OCI-LY7 (cell line): Measurements from ENCODE around the gene MIER2. TPM values are rescaled to one million over a fixed set of nuclear protein-coding genes. Genes with fewer than 3 reads are reported as not detected.

Experiments
- BruUV-seq: library from RNA; stranded (reverse); fragments of 400-500 nt; replicated peaks from 2 replicates; lab custom pipeline; 2021; lab: Mats Ljungman, UMichigan
- CTCF ChIA-PET: fragments of 300-600 bp; sonication (Branson Sonifier 250); formaldehyde crosslinking; loops from one replicate; lab custom pipeline; 2022; ENCODE audit warnings: antibody characterized with exemption; ENCODE audit not compliant: unreplicated experiment; lab: Charles Lee
- POLR2A ChIA-PET: fragments of 300-600 bp; sonication (Branson Sonifier 250); formaldehyde crosslinking; loops from one replicate; lab custom pipeline; 2022; ENCODE audit warnings: antibody characterized with exemption; lab: Charles Lee
- DNase-seq: peaks from one replicate; pipeline ENCODE4 v3.0.0-alpha.2; 2015; ENCODE audit warnings: low spot score
- H2AFZ ChIP-seq: fragments of 200-600 bp; sonication (generic), shearing (Covaris generic); 2 replicates; pipeline ENCODE4 v1.6.1; 2014; ENCODE audit warnings: mild to moderate bottlenecking, antibody characterized with exemption, low read length, moderate library complexity
- H3K27ac ChIP-seq: fragments of 200-600 bp; sonication (generic); 2 replicates; pipeline ENCODE4 v1.5.1; 2014; ENCODE audit warnings: mixed run types, low read depth, mild to moderate bottlenecking, moderate library complexity, low read length, inconsistent platforms; ENCODE audit not compliant: poor library complexity, severe bottlenecking
- H3K36me3 ChIP-seq: fragments of 200-600 bp; sonication (generic); 2 replicates; pipeline ENCODE4 v1.6.1; 2014; ENCODE audit warnings: mild to moderate bottlenecking, antibody characterized with exemption, low read length, moderate library complexity, mixed read lengths; ENCODE audit not compliant: insufficient read depth
- H3K4me1 ChIP-seq: fragments of 200-600 bp; sonication (generic); 2 replicates; pipeline ENCODE4 v1.5.1; 2014; ENCODE audit warnings: mild to moderate bottlenecking, low read length; ENCODE audit not compliant: insufficient read depth, poor library complexity, severe bottlenecking
- H3K4me2 ChIP-seq: fragments of 200-600 bp; sonication (generic); 2 replicates; pipeline ENCODE4 v1.6.1; 2014; ENCODE audit warnings: mild to moderate bottlenecking, low read length
- H3K4me3 ChIP-seq: fragments of 200-600 bp; sonication (generic); 2 replicates; pipeline ENCODE4 v1.5.1; 2014; ENCODE audit warnings: mild to moderate bottlenecking, low read depth, low read length; ENCODE audit not compliant: poor library complexity, severe bottlenecking
- H3K79me2 ChIP-seq: fragments of 200-600 bp; sonication (generic); 2 replicates; pipeline ENCODE4 v1.6.1; 2016; ENCODE audit warnings: low read depth, mild to moderate bottlenecking, low read length, moderate library complexity, mixed read lengths; ENCODE audit not compliant: insufficient read depth
- H3K9me2 ChIP-seq: fragments of 200-600 bp; sonication (generic); 2 replicates; pipeline ENCODE4 v1.6.1; 2016; ENCODE audit warnings: mild to moderate bottlenecking, low read length, mixed read lengths; ENCODE audit not compliant: insufficient read depth
- H3K9me3 ChIP-seq: fragments of 200-600 bp; sonication (generic); 2 replicates; pipeline ENCODE4 v1.6.1; 2014; ENCODE audit warnings: mild to moderate bottlenecking, mixed run types, low read length, mixed read lengths
- H4K20me1 ChIP-seq: fragments of 200-600 bp; sonication (generic); 2 replicates; pipeline ENCODE4 v1.6.1; 2014; ENCODE audit warnings: mild to moderate bottlenecking, antibody characterized with exemption, low read length, moderate library complexity, mixed read lengths; ENCODE audit not compliant: insufficient read depth
- CTCF ChIP-seq: fragments of 200-600 bp; sonication (generic); conservative IDR thresholded peaks from 2 replicates; pipeline ENCODE4 v1.5.1; 2014; ENCODE audit warnings: mild to moderate bottlenecking, antibody characterized with exemption, low read length, moderate library complexity, mixed read lengths
- EZH2phosphoT487 ChIP-seq: fragments of 200-600 bp; sonication (generic); IDR thresholded peaks from 2 replicates; pipeline ENCODE4 v1.6.1; 2018; ENCODE audit warnings: low read depth, borderline replicate concordance, mild to moderate bottlenecking, mixed run types, antibody characterized with exemption, low read length, moderate library complexity, mixed read lengths
- intact Hi-C: fragments of 100-400 bp; cut with micrococcal nuclease; formaldehyde crosslinking; loops from one replicate; pipeline ENCODE4 v1.10.0; 2022; ENCODE audit not compliant: unreplicated experiment
- total RNA-seq, 2 experiments: library from RNA; depleted of rRNA in 1 of 2; stranded (reverse); fragments of >200 nt in 1 of 2; shearing (Covaris generic) in 1 of 2; gene quantifications; 2 replicates each; pipeline ENCODE4 v1.2.3, GENCODE V29; 2014 to 2022

MIER2 gene
- total RNA-seq, 2 experiments from 2014 or later: 29.1 to 30.2 TPM

DNA sequence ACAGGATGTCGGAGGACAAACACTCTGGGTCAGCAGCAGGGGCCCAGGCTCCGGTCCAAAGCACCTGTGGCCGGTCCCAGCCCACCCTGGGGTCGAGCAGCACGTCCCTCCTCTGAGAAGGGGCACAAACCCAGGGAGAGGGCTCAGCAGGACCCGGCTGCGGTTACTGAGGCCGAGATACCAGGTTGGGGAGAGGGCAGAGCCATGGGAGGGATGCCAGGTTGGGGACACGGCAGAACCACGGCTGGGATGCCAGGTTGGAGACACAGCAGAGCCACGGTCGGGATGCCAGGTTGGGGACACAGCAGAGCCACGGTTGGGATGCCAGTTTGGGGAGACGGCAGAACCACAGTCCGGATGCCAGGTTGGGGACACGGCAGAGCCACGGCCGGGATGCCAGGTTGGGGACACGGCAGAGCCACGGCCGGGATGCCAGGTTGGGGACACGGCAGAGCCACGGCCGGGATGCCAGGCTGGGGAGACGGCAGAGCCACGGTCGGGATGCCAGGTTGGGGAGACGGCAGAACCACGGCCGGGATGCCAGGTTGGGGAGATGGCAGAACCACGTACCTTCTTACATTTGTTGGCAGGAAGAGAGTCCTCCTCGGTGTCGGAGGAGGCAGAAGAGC is 18.5 kb downstream of the MIER2 start:
- DNase-seq: no peak
- Histone ChIP-seq H3K4me3 (no peak overlapping the region), H4K20me1 (no peaks in the 10 kb centered on the region), H3K4me2 (no peak overlapping the region), H3K9me2 (no peaks in the 10 kb centered on the region), H2AFZ (no peak overlapping the region), H3K4me1 (no peaks in the 10 kb centered on the region), H3K79me2 (no peaks in the 10 kb centered on the region), H3K27ac (no peak overlapping the region), H3K36me3 (peaks cover 98% of the 10 kb centered on the region), H3K9me3 (peaks cover 24% of the 10 kb centered on the region)
- CTCF ChIA-PET: no interaction called here
- intact Hi-C loops: no loop called here
- no TSS peak for BruUV-seq
- no peak for TF ChIP-seq EZH2phosphoT487
- no peak for TF ChIP-seq CTCF
- POLR2A ChIA-PET: no interaction called here

GRCh38 chr19:325173-325936 is 19.2 kb downstream of the MIER2 start:
- Histone ChIP-seq H3K79me2 (no peaks in the 10 kb centered on the region), H4K20me1 (no peaks in the 10 kb centered on the region), H3K4me1 (no peaks in the 10 kb centered on the region), H2AFZ (no peak overlapping the region), H3K4me3 (no peak overlapping the region), H3K36me3 (peaks cover 98% of the 10 kb centered on the region), H3K9me3 (peaks cover 17% of the 10 kb centered on the region), H3K9me2 (no peaks in the 10 kb centered on the region), H3K27ac (no peak overlapping the region), H3K4me2 (no peak overlapping the region)
- CTCF ChIA-PET: no interaction called here
- POLR2A ChIA-PET: no interaction called here
- intact Hi-C loops: no loop called here
- TF ChIP-seq CTCF (no peak), EZH2phosphoT487 (no peak)
- no TSS peak for BruUV-seq
- DNase-seq: no peak

DNA sequence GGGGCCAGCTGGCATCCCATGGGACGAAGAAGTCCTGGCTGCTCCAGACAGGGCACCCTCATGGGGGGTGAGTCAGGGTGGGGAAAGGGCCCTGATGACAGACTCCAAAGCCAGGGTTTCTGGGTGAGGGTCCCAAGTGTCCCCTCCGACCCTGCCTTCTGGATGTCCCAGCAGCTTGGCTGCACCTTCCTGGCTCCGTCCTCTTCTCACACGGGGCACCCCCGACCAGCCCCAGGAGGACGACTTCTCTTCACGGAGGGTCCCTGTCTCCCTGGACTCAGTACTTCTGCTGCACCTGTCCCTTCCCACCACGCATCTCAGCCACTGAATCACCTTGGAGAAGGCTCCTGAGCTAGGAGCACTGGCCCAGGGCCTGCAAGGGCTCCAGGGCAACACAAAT is 19.9 kb downstream of the MIER2 start:
- Histone ChIP-seq H4K20me1 (no peaks in the 10 kb centered on the region), H3K79me2 (no peaks in the 10 kb centered on the region), H3K4me2 (no peak overlapping the region), H3K4me1 (no peaks in the 10 kb centered on the region), H2AFZ (no peak overlapping the region), H3K36me3 (peaks cover 96% of the 10 kb centered on the region), H3K9me2 (no peaks in the 10 kb centered on the region), H3K27ac (no peak overlapping the region), H3K9me3 (peaks cover 14% of the 10 kb centered on the region), H3K4me3 (no peak overlapping the region)
- intact Hi-C loops: no loop called here
- TF ChIP-seq EZH2phosphoT487 (no peak), CTCF (no peak)
- BruUV-seq: no TSS peak
- ChIA-PET POLR2A (no interaction called here), CTCF (no interaction called here)
- no peak for DNase-seq
